Neural cell (in vitro differentiated cells): Measurements from ENCODE around the gene TSKU.

ENCODE experiments used
- CTCF ChIP-seq: fragments of 450-650 bp; IDR thresholded peaks from 2 replicates; pipeline ENCODE4 v1.5.1; 2014; ENCODE audit warnings: antibody characterized with exemption, mild to moderate bottlenecking, moderate library complexity; ENCODE audit not compliant: poor library complexity, severe bottlenecking
- EP300 ChIP-seq: fragments of 450-650 bp; conservative IDR thresholded peaks from 2 replicates; pipeline ENCODE4 v1.6.1; 2014; ENCODE audit warnings: antibody characterized with exemption, mild to moderate bottlenecking, moderate library complexity; ENCODE audit not compliant: poor library complexity, severe bottlenecking
- EZH2 ChIP-seq: fragments of 200-600, 300-800 bp; shearing (Covaris generic), sonication (generic); IDR thresholded peaks from 2 replicates; pipeline ENCODE4 v1.6.1; 2014; ENCODE audit warnings: antibody characterized with exemption, low read length, borderline replicate concordance, mild to moderate bottlenecking; ENCODE audit not compliant: insufficient read depth, poor library complexity, severe bottlenecking
- POLR2AphosphoS5 ChIP-seq: IDR thresholded peaks from 2 replicates; pipeline ENCODE4 v1.6.1; 2012
- RAD21 ChIP-seq: fragments of 450-650 bp; conservative IDR thresholded peaks from 2 replicates; pipeline ENCODE4 v1.6.1; 2014; ENCODE audit warnings: antibody characterized with exemption, mild to moderate bottlenecking, moderate library complexity
- SMC3 ChIP-seq: fragments of 450-650 bp; conservative IDR thresholded peaks from 2 replicates; pipeline ENCODE4 v1.6.1; 2014; ENCODE audit warnings: antibody characterized with exemption, mild to moderate bottlenecking, moderate library complexity; ENCODE audit not compliant: poor library complexity
- TAF1 ChIP-seq: IDR thresholded peaks from 2 replicates; pipeline ENCODE4 v1.6.1; 2012; ENCODE audit warnings: low read depth

GRCh38 chr11:76808996-76809395 lies 25.8 kb downstream of the TSKU start:
- TF ChIP-seq TAF1 (no peak), CTCF (no peak), RAD21 (no peak), EZH2 (no peak), SMC3 (no peak), EP300 (no peak), POLR2AphosphoS5 (no peak)
